GM12865 (cell line): ENCODE results near the gene MYH10.

Experiments
- DNase-seq: peaks from one replicate; pipeline ENCODE4 v3.0.0; 2010; ENCODE audit warnings: low read depth
- H3K4me3 ChIP-seq: 2 replicates; pipeline ENCODE4 v1.5.1; 2011; ENCODE audit warnings: mild to moderate bottlenecking, low read depth, low read length, control low read depth
- TF ChIP-seq, protein P1 (sequence below): IDR thresholded peaks from 2 replicates; pipeline ENCODE4 v1.5.1; 2011; ENCODE audit warnings: low read length, control low read depth, low read depth, inconsistent platforms; ENCODE audit not compliant: insufficient read depth; ENCODE audit errors: missing control alignments

Gene MYH10

GRCh38 chr17:8632061-8632460 lies 1.5 kb upstream of the MYH10 start:
- TF ChIP-seq, protein P1, sequence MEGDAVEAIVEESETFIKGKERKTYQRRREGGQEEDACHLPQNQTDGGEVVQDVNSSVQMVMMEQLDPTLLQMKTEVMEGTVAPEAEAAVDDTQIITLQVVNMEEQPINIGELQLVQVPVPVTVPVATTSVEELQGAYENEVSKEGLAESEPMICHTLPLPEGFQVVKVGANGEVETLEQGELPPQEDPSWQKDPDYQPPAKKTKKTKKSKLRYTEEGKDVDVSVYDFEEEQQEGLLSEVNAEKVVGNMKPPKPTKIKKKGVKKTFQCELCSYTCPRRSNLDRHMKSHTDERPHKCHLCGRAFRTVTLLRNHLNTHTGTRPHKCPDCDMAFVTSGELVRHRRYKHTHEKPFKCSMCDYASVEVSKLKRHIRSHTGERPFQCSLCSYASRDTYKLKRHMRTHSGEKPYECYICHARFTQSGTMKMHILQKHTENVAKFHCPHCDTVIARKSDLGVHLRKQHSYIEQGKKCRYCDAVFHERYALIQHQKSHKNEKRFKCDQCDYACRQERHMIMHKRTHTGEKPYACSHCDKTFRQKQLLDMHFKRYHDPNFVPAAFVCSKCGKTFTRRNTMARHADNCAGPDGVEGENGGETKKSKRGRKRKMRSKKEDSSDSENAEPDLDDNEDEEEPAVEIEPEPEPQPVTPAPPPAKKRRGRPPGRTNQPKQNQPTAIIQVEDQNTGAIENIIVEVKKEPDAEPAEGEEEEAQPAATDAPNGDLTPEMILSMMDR = no peak
- no peak overlapping the region for H3K4me3 ChIP-seq

DNA sequence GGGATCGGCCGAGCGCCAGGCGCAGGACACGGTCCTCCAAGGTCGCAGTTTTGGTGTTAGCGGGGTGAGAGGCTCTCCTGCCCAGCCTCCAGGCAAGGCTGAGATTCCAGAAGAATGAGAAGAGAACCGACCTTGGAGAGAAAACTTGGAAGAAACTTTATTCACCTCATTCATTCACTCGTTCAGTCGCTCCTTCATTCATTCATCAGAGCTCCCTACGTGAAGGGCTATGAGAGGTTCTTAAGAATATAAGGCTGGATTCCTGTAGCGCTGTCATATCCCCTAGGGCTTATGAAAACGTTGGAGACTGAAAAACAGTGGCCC lies 991 bp upstream of the MYH10 start:
- H3K4me3 ChIP-seq = peak overlapping the region; percentile 93
- TF ChIP-seq, protein P1 = no peak
- no peak for DNase-seq

More at GRCh38 chr17:8632061-8632460, 1.5 kb upstream of the MYH10 start:
- DNase-seq = no peak

- H3K4me3 ChIP-seq = peak overlapping the region; percentile 93
- DNase-seq = peak; percentile 99
- TF ChIP-seq, protein P1 = peak; percentile 12
Measured at GRCh38 chr17:8630802-8631553, 453 bp upstream of the MYH10 start.

GRCh38 chr17:8629371-8630226 lies 926 bp downstream of the MYH10 start:
- TF ChIP-seq, protein P1 = no peak
- H3K4me3 ChIP-seq = peak overlapping the region; percentile 93
- no peak for DNase-seq

DNA sequence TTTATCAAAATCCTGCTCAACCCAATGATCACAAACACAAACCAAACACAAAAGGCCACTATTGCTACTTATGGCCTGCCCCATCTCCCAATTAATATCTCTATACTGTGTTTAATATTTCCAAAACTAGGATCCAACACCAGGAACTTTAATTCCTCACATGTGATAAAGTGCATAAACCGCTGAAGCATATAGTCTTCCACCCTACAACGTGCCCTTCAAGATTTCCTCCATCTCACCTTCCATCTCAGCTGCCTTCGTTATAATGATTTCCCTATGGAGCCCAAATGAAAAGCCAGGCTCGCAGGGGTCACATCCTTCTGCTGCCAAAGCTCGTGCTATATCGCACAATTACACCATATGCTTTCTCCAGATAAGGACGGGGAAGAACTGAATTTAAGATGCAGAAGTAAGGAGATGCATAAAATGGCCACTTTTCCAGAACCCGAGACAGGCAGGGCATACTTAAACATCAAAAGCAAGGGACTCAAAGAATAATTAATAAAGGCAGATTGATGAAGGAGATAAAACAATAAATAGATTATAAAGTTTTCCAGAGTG lies 1.8 kb downstream of the MYH10 start:
- no peak overlapping the region for H3K4me3 ChIP-seq
- no peak for DNase-seq
- TF ChIP-seq, protein P1 = no peak

DNA sequence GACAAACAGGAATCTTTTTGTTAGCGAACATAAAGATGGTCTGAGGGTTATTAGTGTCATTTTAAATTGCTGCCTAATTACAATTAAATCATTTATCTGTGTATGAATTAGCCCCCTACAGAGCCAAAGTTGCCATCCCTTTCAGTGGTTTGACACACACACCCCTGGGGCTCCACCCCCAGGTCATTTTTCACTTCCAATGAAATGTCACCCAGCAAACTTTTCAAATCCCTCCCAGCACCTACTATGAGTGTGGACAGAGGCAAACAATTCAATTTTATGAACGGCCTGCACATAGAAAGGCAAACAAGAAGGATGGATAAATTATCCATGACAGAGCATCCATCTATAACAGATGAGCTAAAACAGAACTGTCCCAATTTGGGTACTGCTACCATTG lies 2.4 kb downstream of the MYH10 start:
- TF ChIP-seq, protein P1 = no peak
- no peak for DNase-seq
- no peak overlapping the region for H3K4me3 ChIP-seq
